Smooth muscle cell (in vitro differentiated cells): Measurements from ENCODE around the gene ASAP2. TPM values are rescaled to one million over a fixed set of nuclear protein-coding genes. Genes with fewer than 3 reads are reported as not detected.

ENCODE experiments used
- DNase-seq: peaks from one replicate; lab custom pipeline; 2025; ENCODE audit not compliant: unreplicated experiment; lab: John Stamatoyannopoulos, UW
- H2AFZ ChIP-seq: fragments of 200-600 bp; sonication (generic); 2 replicates; pipeline ENCODE4 v1.6.0; 2016; ENCODE audit warnings: antibody characterized with exemption, low read depth, mild to moderate bottlenecking
- H3F3A ChIP-seq: fragments of 200-600 bp; sonication (generic); 2 replicates; pipeline ENCODE4 v1.6.0; 2017; ENCODE audit warnings: antibody characterized with exemption, low read depth
- H3K27ac ChIP-seq: fragments of 200-600 bp; sonication (generic); 2 replicates; pipeline ENCODE4 v1.5.1; 2016; ENCODE audit warnings: low read depth, mild to moderate bottlenecking
- H3K27me3 ChIP-seq: fragments of 200-600 bp; sonication (generic); 2 replicates; pipeline ENCODE4 v1.6.1; 2016; ENCODE audit warnings: low read depth, mild to moderate bottlenecking
- H3K36me3 ChIP-seq: fragments of 200-600 bp; sonication (generic); 2 replicates; pipeline ENCODE4 v1.5.1; 2016; ENCODE audit warnings: low read depth
- H3K4me1 ChIP-seq: fragments of 200-600 bp; sonication (generic); 2 replicates; pipeline ENCODE4 v1.5.1; 2016; ENCODE audit warnings: low read depth
- H3K4me2 ChIP-seq: fragments of 200-600 bp; sonication (generic); 2 replicates; pipeline ENCODE4 v1.6.0; 2016; ENCODE audit warnings: mild to moderate bottlenecking
- H3K4me3 ChIP-seq: fragments of 200-600 bp; sonication (generic); 2 replicates; pipeline ENCODE4 v1.5.1; 2016; ENCODE audit warnings: mild to moderate bottlenecking
- H3K79me2 ChIP-seq: fragments of 200-600 bp; sonication (generic); 2 replicates; pipeline ENCODE4 v1.6.0; 2016; ENCODE audit warnings: low read depth, mild to moderate bottlenecking
- H3K9ac ChIP-seq: fragments of 200-600 bp; sonication (generic); 2 replicates; pipeline ENCODE4 v1.6.0; 2016; ENCODE audit warnings: low read depth
- H3K9me3 ChIP-seq: fragments of 200-600 bp; sonication (generic); replicated peaks from 2 replicates; pipeline ENCODE4 v1.5.1; 2016; ENCODE audit warnings: low read depth
- H4K20me1 ChIP-seq: fragments of 200-600 bp; sonication (generic); 2 replicates; pipeline ENCODE4 v1.6.0; 2016; ENCODE audit warnings: low read depth
- CTCF ChIP-seq: fragments of 200-600 bp; sonication (generic); IDR thresholded peaks from 2 replicates; pipeline ENCODE4 v1.5.1; 2017; ENCODE audit warnings: borderline replicate concordance, mild to moderate bottlenecking, antibody characterized with exemption; ENCODE audit not compliant: insufficient read depth, poor library complexity, severe bottlenecking
- WGBS: methylation state at CpG from one replicate; pipeline ENCODE4 v1.1.7; 2016; ENCODE audit warnings: low lambda C conversion rate; 5-methylcytosine and 5-hydroxymethylcytosine counted together
- polyA plus RNA-seq: library from polyadenylated mRNA; unstranded; fragments of >200 nt; fragmentation: Nextera tagmentation; extraction: Ambion mirVana; gene quantifications from 2 replicates; pipeline ENCODE4 v1.2.1, GENCODE V29; 2016
- total RNA-seq: library from RNA; depleted of rRNA; stranded (reverse); fragments of >200 nt; gene quantifications from 2 replicates; pipeline ENCODE4 v1.2.3, GENCODE V29; 2014

The ASAP2 gene
- total and polyA plus RNA-seq, 2 experiments from 2014 or later, result 8.8 to 23.1 TPM

GRCh38 chr2:9210030-9210429 is 3.4 kb downstream of the ASAP2 start:
- WGBS, result 83% methylated on average over 2 of the region's 2 CpGs
- no peak for DNase-seq
- Histone ChIP-seq H2AFZ (no peak overlapping the region), H3K9me3 (no peaks in the 10 kb centered on the region), H3F3A (peaks cover 11% of the 10 kb centered on the region), H3K4me3 (no peak overlapping the region), H3K27ac (no peak overlapping the region), H3K79me2 (peaks cover 80% of the 10 kb centered on the region), H3K4me2 (no peak overlapping the region), H4K20me1 (peaks cover 69% of the 10 kb centered on the region), H3K36me3 (no peaks in the 10 kb centered on the region), H3K27me3 (no peaks in the 10 kb centered on the region), H3K9ac (no peak overlapping the region), H3K4me1 (peaks cover 12% of the 10 kb centered on the region)
- TF ChIP-seq CTCF, result no peak

GRCh38 chr2:9211496-9211895 is 4.9 kb downstream of the ASAP2 start:
- no peak overlapping the region for H3K9ac ChIP-seq
- no peaks in the 10 kb centered on the region for H3K36me3 ChIP-seq
- H2AFZ ChIP-seq, result no peak overlapping the region
- no peak overlapping the region for H3K4me2 ChIP-seq
- no peak overlapping the region for H3K4me3 ChIP-seq
- no peak for DNase-seq
- H3K9me3 ChIP-seq, result no peaks in the 10 kb centered on the region
- H3K79me2 ChIP-seq, result peaks cover 95% of the 10 kb centered on the region
- no peak for TF ChIP-seq CTCF
- WGBS, result 96% methylated on average over 4 of the region's 4 CpGs
- peaks cover 74% of the 10 kb centered on the region for H4K20me1 ChIP-seq
- H3K27me3 ChIP-seq, result no peaks in the 10 kb centered on the region
- H3F3A ChIP-seq, result peaks cover 5% of the 10 kb centered on the region
- H3K4me1 ChIP-seq, result peaks cover 12% of the 10 kb centered on the region
- H3K27ac ChIP-seq, result no peak overlapping the region

GRCh38 chr2:9212010-9212635 is 5.5 kb downstream of the ASAP2 start:
- no peak for DNase-seq
- no peak overlapping the region for H3K4me3 ChIP-seq
- no peak overlapping the region for H3K27ac ChIP-seq
- H3K9ac ChIP-seq, result no peak overlapping the region
- H3K4me1 ChIP-seq, result peaks cover 12% of the 10 kb centered on the region
- WGBS, result 96% methylated on average over 9 of the region's 9 CpGs
- peaks cover 5% of the 10 kb centered on the region for H3F3A ChIP-seq
- peaks cover 99% of the 10 kb centered on the region for H3K79me2 ChIP-seq
- H3K9me3 ChIP-seq, result no peaks in the 10 kb centered on the region
- H3K4me2 ChIP-seq, result no peak overlapping the region
- H2AFZ ChIP-seq, result no peak overlapping the region
- no peaks in the 10 kb centered on the region for H3K27me3 ChIP-seq
- TF ChIP-seq CTCF, result no peak
- peaks cover 80% of the 10 kb centered on the region for H4K20me1 ChIP-seq
- H3K36me3 ChIP-seq, result no peaks in the 10 kb centered on the region

GRCh38 chr2:9212661-9213411 is 6.2 kb downstream of the ASAP2 start:
- H3K4me1 ChIP-seq, result peaks cover 12% of the 10 kb centered on the region
- no peak overlapping the region for H3K9ac ChIP-seq
- no peak overlapping the region for H3K27ac ChIP-seq
- H3F3A ChIP-seq, result peaks cover 5% of the 10 kb centered on the region
- peaks cover 79% of the 10 kb centered on the region for H4K20me1 ChIP-seq
- 85% methylated on average over 19 of the region's 19 CpGs for WGBS
- H3K27me3 ChIP-seq, result no peaks in the 10 kb centered on the region
- TF ChIP-seq CTCF, result no peak
- H3K4me2 ChIP-seq, result no peak overlapping the region
- H3K36me3 ChIP-seq, result no peaks in the 10 kb centered on the region
- peaks cover 99% of the 10 kb centered on the region for H3K79me2 ChIP-seq
- no peaks in the 10 kb centered on the region for H3K9me3 ChIP-seq
- DNase-seq, result no peak
- H2AFZ ChIP-seq, result no peak overlapping the region
- H3K4me3 ChIP-seq, result no peak overlapping the region
